ENCODE data around the gene APCDD1. TPM values are rescaled to one million over a fixed set of nuclear protein-coding genes. Genes with fewer than 3 reads are reported as not detected.
A peak's percentile ranks its signal among the peaks of the same experiment; 100 is the strongest.

Gene APCDD1
- total RNA-seq, 1 donor from 2014 or later, result 4.4 TPM

GRCh38 chr18:10476338-10476791 lies 21.9 kb downstream of the APCDD1 start:
- Histone ChIP-seq H4K20me1 (ENCODE audit: insufficient read depth, low read length) (no peaks in the 10 kb centered on the region), H3K9me3 (ENCODE audit: insufficient read depth, low read depth, low read length) (no peaks in the 10 kb centered on the region), H3K27me3 (ENCODE audit: insufficient read depth, low read length) (peaks cover 2% of the 10 kb centered on the region), H3K36me3 (ENCODE audit: insufficient read depth, low read length) (no peaks in the 10 kb centered on the region), H3K4me1 (ENCODE audit: insufficient read depth, low read length) (peaks cover 3% of the 10 kb centered on the region), H2AFZ (ENCODE audit: low read depth, low read length) (no peak overlapping the region), H3K4me3 (ENCODE audit: insufficient read depth, low read depth, low read length) (no peak overlapping the region), H3K79me2 (ENCODE audit: insufficient read depth, low read length) (no peaks in the 10 kb centered on the region), H3K4me2 (ENCODE audit: low read length) (peak overlapping the region; percentile 64), H3K9ac (ENCODE audit: low read length) (no peak overlapping the region), H3K27ac (ENCODE audit: low read depth, low read length) (no peak overlapping the region)
- no peak for TF ChIP-seq EZH2 (IDR thresholded peaks at IDR 0.05; ENCODE audit: insufficient read depth, low read length)
- TF ChIP-seq, protein P1, sequence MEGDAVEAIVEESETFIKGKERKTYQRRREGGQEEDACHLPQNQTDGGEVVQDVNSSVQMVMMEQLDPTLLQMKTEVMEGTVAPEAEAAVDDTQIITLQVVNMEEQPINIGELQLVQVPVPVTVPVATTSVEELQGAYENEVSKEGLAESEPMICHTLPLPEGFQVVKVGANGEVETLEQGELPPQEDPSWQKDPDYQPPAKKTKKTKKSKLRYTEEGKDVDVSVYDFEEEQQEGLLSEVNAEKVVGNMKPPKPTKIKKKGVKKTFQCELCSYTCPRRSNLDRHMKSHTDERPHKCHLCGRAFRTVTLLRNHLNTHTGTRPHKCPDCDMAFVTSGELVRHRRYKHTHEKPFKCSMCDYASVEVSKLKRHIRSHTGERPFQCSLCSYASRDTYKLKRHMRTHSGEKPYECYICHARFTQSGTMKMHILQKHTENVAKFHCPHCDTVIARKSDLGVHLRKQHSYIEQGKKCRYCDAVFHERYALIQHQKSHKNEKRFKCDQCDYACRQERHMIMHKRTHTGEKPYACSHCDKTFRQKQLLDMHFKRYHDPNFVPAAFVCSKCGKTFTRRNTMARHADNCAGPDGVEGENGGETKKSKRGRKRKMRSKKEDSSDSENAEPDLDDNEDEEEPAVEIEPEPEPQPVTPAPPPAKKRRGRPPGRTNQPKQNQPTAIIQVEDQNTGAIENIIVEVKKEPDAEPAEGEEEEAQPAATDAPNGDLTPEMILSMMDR (IDR thresholded peaks at IDR 0.05; ENCODE audit: insufficient read depth, low read depth, low read length), result no peak
- Mint-ChIP-seq H3K4me3 (ENCODE audit: unreplicated experiment) (no peak overlapping the region), H3K9me3 (ENCODE audit: unreplicated experiment) (peaks cover 3% of the 10 kb centered on the region), H3K27me3 (ENCODE audit: low read depth, unreplicated experiment) (peaks cover 7% of the 10 kb centered on the region), H3K27ac (ENCODE audit: unreplicated experiment) (no peak overlapping the region), H3K4me1 (ENCODE audit: low read depth, unreplicated experiment) (no peaks in the 10 kb centered on the region), H3K36me3 (ENCODE audit: low read depth, unreplicated experiment) (peaks cover 1% of the 10 kb centered on the region)
- FAIRE-seq, result no peak
- DNase-seq (ENCODE audit: low read depth), result peak; percentile 80

GRCh38 chr18:10477121-10477862 lies 22.9 kb downstream of the APCDD1 start:
- Mint-ChIP-seq H3K27me3 (ENCODE audit: low read depth, unreplicated experiment) (peaks cover 7% of the 10 kb centered on the region), H3K9me3 (ENCODE audit: unreplicated experiment) (peaks cover 3% of the 10 kb centered on the region), H3K4me3 (ENCODE audit: unreplicated experiment) (no peak overlapping the region), H3K36me3 (ENCODE audit: low read depth, unreplicated experiment) (peaks cover 1% of the 10 kb centered on the region), H3K4me1 (ENCODE audit: low read depth, unreplicated experiment) (no peaks in the 10 kb centered on the region), H3K27ac (ENCODE audit: unreplicated experiment) (no peak overlapping the region)
- Histone ChIP-seq H3K4me1 (ENCODE audit: insufficient read depth, low read length) (peaks cover 3% of the 10 kb centered on the region), H3K27ac (ENCODE audit: low read depth, low read length) (no peak overlapping the region), H3K9ac (ENCODE audit: low read length) (no peak overlapping the region), H3K27me3 (ENCODE audit: insufficient read depth, low read length) (peaks cover 2% of the 10 kb centered on the region), H3K79me2 (ENCODE audit: insufficient read depth, low read length) (no peaks in the 10 kb centered on the region), H3K4me3 (ENCODE audit: insufficient read depth, low read depth, low read length) (no peak overlapping the region), H3K36me3 (ENCODE audit: insufficient read depth, low read length) (no peaks in the 10 kb centered on the region), H3K4me2 (ENCODE audit: low read length) (no peak overlapping the region), H3K9me3 (ENCODE audit: insufficient read depth, low read depth, low read length) (no peaks in the 10 kb centered on the region), H4K20me1 (ENCODE audit: insufficient read depth, low read length) (no peaks in the 10 kb centered on the region), H2AFZ (ENCODE audit: low read depth, low read length) (no peak overlapping the region)
- FAIRE-seq (no peak), DNase-seq (ENCODE audit: low read depth) (no peak)
- TF ChIP-seq, protein P1 (IDR thresholded peaks at IDR 0.05; ENCODE audit: insufficient read depth, low read depth, low read length), result no peak
- no peak for TF ChIP-seq EZH2 (IDR thresholded peaks at IDR 0.05; ENCODE audit: insufficient read depth, low read length)

GRCh38 chr18:10477863-10478260 lies 23.4 kb downstream of the APCDD1 start:
- Histone ChIP-seq H3K9me3 (ENCODE audit: insufficient read depth, low read depth, low read length) (no peaks in the 10 kb centered on the region), H3K79me2 (ENCODE audit: insufficient read depth, low read length) (no peaks in the 10 kb centered on the region), H3K9ac (ENCODE audit: low read length) (no peak overlapping the region), H3K4me3 (ENCODE audit: insufficient read depth, low read depth, low read length) (no peak overlapping the region), H2AFZ (ENCODE audit: low read depth, low read length) (no peak overlapping the region), H3K4me1 (ENCODE audit: insufficient read depth, low read length) (peaks cover 3% of the 10 kb centered on the region), H3K36me3 (ENCODE audit: insufficient read depth, low read length) (no peaks in the 10 kb centered on the region), H4K20me1 (ENCODE audit: insufficient read depth, low read length) (no peaks in the 10 kb centered on the region), H3K4me2 (ENCODE audit: low read length) (no peak overlapping the region), H3K27me3 (ENCODE audit: insufficient read depth, low read length) (peaks cover 2% of the 10 kb centered on the region), H3K27ac (ENCODE audit: low read depth, low read length) (no peak overlapping the region)
- FAIRE-seq (no peak), DNase-seq (ENCODE audit: low read depth) (no peak)
- Mint-ChIP-seq H3K36me3 (ENCODE audit: low read depth, unreplicated experiment) (peaks cover 1% of the 10 kb centered on the region), H3K27ac (ENCODE audit: unreplicated experiment) (no peak overlapping the region), H3K27me3 (ENCODE audit: low read depth, unreplicated experiment) (peaks cover 7% of the 10 kb centered on the region), H3K4me1 (ENCODE audit: low read depth, unreplicated experiment) (no peaks in the 10 kb centered on the region), H3K4me3 (ENCODE audit: unreplicated experiment) (no peak overlapping the region), H3K9me3 (ENCODE audit: unreplicated experiment) (peaks cover 3% of the 10 kb centered on the region)
- TF ChIP-seq, protein P1 (IDR thresholded peaks at IDR 0.05; ENCODE audit: insufficient read depth, low read depth, low read length), result no peak
- TF ChIP-seq EZH2 (IDR thresholded peaks at IDR 0.05; ENCODE audit: insufficient read depth, low read length), result no peak

All from astrocyte (in vitro differentiated cells and primary cell).